ENCODE measurements around the gene MEX3B. TPM values are rescaled to one million over a fixed set of nuclear protein-coding genes. Genes with fewer than 3 reads are reported as not detected.

MEX3B gene
- total RNA-seq, 1 experiment from 2014 or later: not detected

DNA sequence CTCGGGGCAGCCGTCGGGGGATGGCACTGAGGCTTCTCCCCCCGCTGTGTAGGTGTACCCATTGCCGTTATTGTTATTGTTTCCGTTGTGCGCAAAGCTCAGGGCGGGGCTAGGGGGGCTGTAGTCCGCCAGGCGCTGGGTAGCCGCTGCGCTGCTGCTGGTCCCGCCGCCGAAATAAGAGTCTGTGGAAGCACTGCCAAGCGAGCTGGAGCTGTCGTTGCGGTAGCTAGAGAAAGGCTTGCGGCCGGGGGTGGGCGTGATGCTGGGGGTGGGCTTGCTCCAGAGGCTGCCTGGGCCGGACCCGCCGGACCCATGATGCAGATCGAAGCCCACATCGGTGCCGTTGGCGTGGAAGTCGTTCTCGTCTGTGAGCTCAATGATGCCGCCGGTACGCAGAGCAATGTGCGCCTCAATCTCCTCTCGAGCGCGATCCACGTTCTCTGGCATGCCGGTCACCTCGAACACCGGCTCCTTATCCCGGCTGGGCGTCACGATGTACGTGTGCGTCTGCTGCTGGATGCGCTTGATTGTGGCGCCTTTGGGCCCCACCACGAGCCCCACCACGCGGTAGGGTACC is 1.9 kb downstream of the MEX3B start:
- H3K4me3 ChIP-seq: no peak overlapping the region
- intact Hi-C loops (cut with micrococcal nuclease; ENCODE audit: unreplicated experiment): no loop called here
- peaks cover 3% of the 10 kb centered on the region; the same call in 1 of the 2 replicates for H3F3A ChIP-seq (ENCODE audit: insufficient read depth, low read depth)
- H3K9me3 ChIP-seq (ENCODE audit: insufficient read depth, low read depth): no peaks in the 10 kb centered on the region
- no peak overlapping the region for H3K4me2 ChIP-seq
- BruUV-seq (replicated peaks): no TSS peak
- H3K27ac ChIP-seq: no peak overlapping the region
- H3K27me3 ChIP-seq (ENCODE audit: insufficient read depth, low read depth): peaks cover 15% of the 10 kb centered on the region
- H3K79me2 ChIP-seq (ENCODE audit: low read depth): no peaks in the 10 kb centered on the region
- H3K4me1 ChIP-seq (replicated peaks; ENCODE audit: insufficient read depth): no peaks in the 10 kb centered on the region
- no peaks in the 10 kb centered on the region for H3K9me2 ChIP-seq (ENCODE audit: insufficient read depth)
- ChIA-PET CTCF (no interaction called here), POLR2A (ENCODE audit: unreplicated experiment) (no interaction called here)
- TF ChIP-seq, protein P1, sequence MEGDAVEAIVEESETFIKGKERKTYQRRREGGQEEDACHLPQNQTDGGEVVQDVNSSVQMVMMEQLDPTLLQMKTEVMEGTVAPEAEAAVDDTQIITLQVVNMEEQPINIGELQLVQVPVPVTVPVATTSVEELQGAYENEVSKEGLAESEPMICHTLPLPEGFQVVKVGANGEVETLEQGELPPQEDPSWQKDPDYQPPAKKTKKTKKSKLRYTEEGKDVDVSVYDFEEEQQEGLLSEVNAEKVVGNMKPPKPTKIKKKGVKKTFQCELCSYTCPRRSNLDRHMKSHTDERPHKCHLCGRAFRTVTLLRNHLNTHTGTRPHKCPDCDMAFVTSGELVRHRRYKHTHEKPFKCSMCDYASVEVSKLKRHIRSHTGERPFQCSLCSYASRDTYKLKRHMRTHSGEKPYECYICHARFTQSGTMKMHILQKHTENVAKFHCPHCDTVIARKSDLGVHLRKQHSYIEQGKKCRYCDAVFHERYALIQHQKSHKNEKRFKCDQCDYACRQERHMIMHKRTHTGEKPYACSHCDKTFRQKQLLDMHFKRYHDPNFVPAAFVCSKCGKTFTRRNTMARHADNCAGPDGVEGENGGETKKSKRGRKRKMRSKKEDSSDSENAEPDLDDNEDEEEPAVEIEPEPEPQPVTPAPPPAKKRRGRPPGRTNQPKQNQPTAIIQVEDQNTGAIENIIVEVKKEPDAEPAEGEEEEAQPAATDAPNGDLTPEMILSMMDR (conservative IDR thresholded peaks at IDR 0.05): no peak
- no peak for TF ChIP-seq EZH2 (IDR thresholded peaks at IDR 0.05; ENCODE audit: low read depth)
- no peaks in the 10 kb centered on the region for H3K36me3 ChIP-seq (ENCODE audit: low read depth)
- no peak overlapping the region for H2AFZ ChIP-seq
- no peak for DNase-seq
- no peaks in the 10 kb centered on the region for H4K20me1 ChIP-seq (ENCODE audit: insufficient read depth)

DNA sequence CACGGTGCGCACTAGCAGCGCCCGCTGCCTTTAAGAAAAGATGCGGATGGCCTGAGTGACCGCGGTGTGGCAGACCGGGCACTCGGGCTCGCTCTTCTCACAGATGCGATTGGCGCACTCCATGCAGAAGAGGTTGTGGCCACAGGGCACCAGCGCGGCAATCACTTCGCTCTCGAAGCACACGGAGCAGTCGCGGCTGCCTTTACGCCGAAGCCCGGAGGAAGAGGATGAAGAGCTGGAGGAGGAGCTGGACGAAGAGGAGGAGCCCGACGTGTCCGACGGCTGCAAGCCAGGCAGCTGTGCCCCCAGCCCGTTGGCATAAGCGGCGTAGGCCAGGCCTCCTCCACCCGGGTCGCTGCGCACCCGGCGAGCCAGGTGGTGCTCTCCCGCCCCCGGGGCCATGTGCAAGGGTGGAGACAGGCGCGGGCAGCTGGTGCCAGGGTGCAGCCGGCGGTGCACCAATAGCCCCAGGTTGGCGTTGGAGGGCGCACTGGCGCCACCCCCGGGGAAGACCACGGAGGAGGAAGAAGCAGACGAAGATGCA is 2.6 kb downstream of the MEX3B start:
- Histone ChIP-seq H3K9me3 (ENCODE audit: insufficient read depth, low read depth) (no peaks in the 10 kb centered on the region), H3K27me3 (ENCODE audit: insufficient read depth, low read depth) (peaks cover 19% of the 10 kb centered on the region), H3K9me2 (ENCODE audit: insufficient read depth) (no peaks in the 10 kb centered on the region), H4K20me1 (ENCODE audit: insufficient read depth) (no peaks in the 10 kb centered on the region), H2AFZ (no peak overlapping the region), H3K27ac (no peak overlapping the region), H3K4me2 (no peak overlapping the region), H3K36me3 (ENCODE audit: low read depth) (no peaks in the 10 kb centered on the region), H3F3A (ENCODE audit: insufficient read depth, low read depth) (peaks cover 3% of the 10 kb centered on the region; the same call in 1 of the 2 replicates), H3K4me1 (replicated peaks; ENCODE audit: insufficient read depth) (no peaks in the 10 kb centered on the region), H3K4me3 (no peak overlapping the region), H3K79me2 (ENCODE audit: low read depth) (no peaks in the 10 kb centered on the region)
- no peak for DNase-seq
- ChIA-PET CTCF (no interaction called here), POLR2A (ENCODE audit: unreplicated experiment) (no interaction called here)
- TF ChIP-seq, protein P1 (conservative IDR thresholded peaks at IDR 0.05): no peak
- TF ChIP-seq EZH2 (IDR thresholded peaks at IDR 0.05; ENCODE audit: low read depth): no peak
- BruUV-seq (replicated peaks): no TSS peak
- intact Hi-C loops (cut with micrococcal nuclease; ENCODE audit: unreplicated experiment): no loop called here

DNA sequence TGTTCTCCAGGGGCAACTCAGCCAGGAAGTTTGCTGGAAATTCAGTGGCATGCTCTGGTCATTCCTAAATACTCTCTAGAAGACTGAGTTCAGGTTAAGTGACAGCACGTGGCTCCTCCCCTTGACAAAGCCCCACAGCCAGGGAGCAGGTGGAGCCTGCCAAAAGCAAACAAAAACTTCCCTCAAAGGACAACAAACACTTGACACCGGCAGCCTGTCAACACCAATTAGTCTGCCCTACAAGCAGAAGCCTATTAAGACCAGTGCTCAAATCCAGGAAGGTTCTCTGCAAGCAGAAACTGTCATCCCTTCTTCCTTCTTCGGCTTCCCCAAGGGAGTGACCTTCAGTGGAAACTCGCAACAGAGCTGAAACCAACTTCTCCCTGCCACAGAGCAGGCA is 5.0 kb downstream of the MEX3B start:
- intact Hi-C loops (cut with micrococcal nuclease; ENCODE audit: unreplicated experiment): no loop called here
- no peaks in the 10 kb centered on the region for H3K79me2 ChIP-seq (ENCODE audit: low read depth)
- CTCF ChIA-PET: no interaction called here
- H3K27me3 ChIP-seq (ENCODE audit: insufficient read depth, low read depth): peaks cover 40% of the 10 kb centered on the region
- no peaks in the 10 kb centered on the region for H3K9me2 ChIP-seq (ENCODE audit: insufficient read depth)
- H3K9me3 ChIP-seq (ENCODE audit: insufficient read depth, low read depth): no peaks in the 10 kb centered on the region
- H3K4me1 ChIP-seq (replicated peaks; ENCODE audit: insufficient read depth): no peaks in the 10 kb centered on the region
- no TSS peak for BruUV-seq (replicated peaks)
- no peak for DNase-seq
- no peaks in the 10 kb centered on the region for H3K36me3 ChIP-seq (ENCODE audit: low read depth)
- no peak overlapping the region for H3K4me3 ChIP-seq
- H3K4me2 ChIP-seq: no peak overlapping the region
- TF ChIP-seq, protein P1 (conservative IDR thresholded peaks at IDR 0.05): no peak
- no peak for TF ChIP-seq EZH2 (IDR thresholded peaks at IDR 0.05; ENCODE audit: low read depth)
- H3F3A ChIP-seq (ENCODE audit: insufficient read depth, low read depth): no peaks in the 10 kb centered on the region
- H2AFZ ChIP-seq: no peak overlapping the region
- POLR2A ChIA-PET (ENCODE audit: unreplicated experiment): no interaction called here
- H4K20me1 ChIP-seq (ENCODE audit: insufficient read depth): no peaks in the 10 kb centered on the region
- no peak overlapping the region for H3K27ac ChIP-seq

Measured in PC-9 (cell line).